Fibroblast of mammary gland (primary cell): ENCODE results near the gene KREMEN2.

Experiments
- DNase-seq: peaks from one replicate; pipeline ENCODE4 v3.0.0-alpha.2; 2010; ENCODE audit warnings: low read depth
- H3K4me3 ChIP-seq: 2 replicates; pipeline ENCODE4 v1.5.1; 2011; ENCODE audit warnings: low read depth, mild to moderate bottlenecking, low read length, moderate library complexity; ENCODE audit not compliant: control insufficient read depth
- TF ChIP-seq, protein P1 (sequence below): conservative IDR thresholded peaks from 2 replicates; pipeline ENCODE4 v1.5.1; 2011; ENCODE audit warnings: low read depth, low read length, inconsistent platforms; ENCODE audit not compliant: control insufficient read depth, insufficient read depth

Gene KREMEN2

DNA sequence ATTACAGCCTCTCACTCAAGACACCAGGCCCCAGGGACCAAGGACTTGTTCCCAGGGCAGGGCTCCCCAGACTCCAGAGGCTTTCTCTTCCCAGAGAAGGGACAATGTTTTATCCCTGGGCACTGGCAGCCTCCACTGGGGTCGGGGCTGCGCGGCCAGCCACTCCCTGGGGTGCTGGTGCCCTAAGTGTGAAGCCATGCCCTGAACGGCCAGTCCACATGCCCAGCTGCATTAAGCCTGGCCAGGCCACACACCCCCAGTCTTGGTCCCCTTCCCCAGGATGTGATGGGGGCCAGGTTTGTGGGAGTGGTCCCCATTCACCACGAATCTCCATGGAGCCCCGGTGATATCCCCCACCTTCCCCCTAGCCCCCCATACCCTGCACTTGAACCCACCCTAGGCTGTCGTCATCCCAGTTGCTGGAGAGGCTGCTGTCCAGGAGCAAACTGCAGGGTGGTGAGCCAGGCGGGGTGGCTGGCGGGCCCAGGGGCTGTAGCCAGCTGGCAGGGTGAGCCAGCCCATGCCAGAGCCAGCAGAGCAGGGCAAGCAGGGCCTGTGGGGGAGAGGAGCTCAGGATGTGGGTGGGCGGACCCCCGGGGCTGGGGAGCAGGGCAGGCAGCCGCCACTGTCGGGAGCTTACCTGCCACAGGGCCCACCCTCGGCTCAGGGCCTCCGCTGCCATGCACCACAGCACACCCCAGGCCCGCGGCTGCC, 9.7 kb downstream of the KREMEN2 start:
- TF ChIP-seq, protein P1, sequence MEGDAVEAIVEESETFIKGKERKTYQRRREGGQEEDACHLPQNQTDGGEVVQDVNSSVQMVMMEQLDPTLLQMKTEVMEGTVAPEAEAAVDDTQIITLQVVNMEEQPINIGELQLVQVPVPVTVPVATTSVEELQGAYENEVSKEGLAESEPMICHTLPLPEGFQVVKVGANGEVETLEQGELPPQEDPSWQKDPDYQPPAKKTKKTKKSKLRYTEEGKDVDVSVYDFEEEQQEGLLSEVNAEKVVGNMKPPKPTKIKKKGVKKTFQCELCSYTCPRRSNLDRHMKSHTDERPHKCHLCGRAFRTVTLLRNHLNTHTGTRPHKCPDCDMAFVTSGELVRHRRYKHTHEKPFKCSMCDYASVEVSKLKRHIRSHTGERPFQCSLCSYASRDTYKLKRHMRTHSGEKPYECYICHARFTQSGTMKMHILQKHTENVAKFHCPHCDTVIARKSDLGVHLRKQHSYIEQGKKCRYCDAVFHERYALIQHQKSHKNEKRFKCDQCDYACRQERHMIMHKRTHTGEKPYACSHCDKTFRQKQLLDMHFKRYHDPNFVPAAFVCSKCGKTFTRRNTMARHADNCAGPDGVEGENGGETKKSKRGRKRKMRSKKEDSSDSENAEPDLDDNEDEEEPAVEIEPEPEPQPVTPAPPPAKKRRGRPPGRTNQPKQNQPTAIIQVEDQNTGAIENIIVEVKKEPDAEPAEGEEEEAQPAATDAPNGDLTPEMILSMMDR: no peak
- H3K4me3 ChIP-seq: no peak overlapping the region
- DNase-seq: no peak

DNA sequence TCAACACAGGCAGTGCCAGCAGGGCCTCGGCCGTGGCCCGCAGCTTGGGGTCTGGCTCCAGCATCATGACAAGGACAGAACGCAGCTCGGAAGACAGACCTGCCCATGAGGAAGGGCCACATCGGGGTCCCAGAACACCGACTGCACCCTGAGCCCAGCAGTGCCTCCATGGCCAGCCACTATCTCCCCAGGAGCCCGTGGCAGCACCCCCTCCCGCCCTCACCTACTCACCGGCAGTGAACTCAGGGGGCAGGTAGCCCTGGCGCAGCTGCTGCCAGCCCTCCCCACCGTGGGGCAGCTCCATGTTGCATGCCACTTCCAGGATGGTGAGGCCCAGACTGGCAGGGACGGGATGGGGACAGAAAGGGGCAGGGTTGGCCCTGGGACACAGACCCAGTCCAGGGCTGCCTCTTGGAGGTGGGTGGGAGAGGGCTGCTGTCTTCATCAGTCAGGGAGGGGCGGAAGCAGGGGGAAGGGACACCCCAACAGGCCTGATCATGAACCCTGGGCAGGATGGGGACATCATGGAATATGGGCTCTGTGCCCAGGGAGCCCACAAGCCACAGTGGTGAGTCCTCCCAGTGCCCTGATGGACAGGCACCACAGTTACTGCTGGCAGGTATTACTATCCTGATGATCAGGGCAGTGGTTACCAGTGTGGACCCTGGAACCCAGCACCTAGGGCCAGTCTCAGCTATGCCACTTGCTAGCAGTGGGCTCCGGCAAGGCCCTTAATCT, 10.4 kb downstream of the KREMEN2 start:
- TF ChIP-seq, protein P1: no peak
- no peak for DNase-seq
- H3K4me3 ChIP-seq: no peak overlapping the region

DNA sequence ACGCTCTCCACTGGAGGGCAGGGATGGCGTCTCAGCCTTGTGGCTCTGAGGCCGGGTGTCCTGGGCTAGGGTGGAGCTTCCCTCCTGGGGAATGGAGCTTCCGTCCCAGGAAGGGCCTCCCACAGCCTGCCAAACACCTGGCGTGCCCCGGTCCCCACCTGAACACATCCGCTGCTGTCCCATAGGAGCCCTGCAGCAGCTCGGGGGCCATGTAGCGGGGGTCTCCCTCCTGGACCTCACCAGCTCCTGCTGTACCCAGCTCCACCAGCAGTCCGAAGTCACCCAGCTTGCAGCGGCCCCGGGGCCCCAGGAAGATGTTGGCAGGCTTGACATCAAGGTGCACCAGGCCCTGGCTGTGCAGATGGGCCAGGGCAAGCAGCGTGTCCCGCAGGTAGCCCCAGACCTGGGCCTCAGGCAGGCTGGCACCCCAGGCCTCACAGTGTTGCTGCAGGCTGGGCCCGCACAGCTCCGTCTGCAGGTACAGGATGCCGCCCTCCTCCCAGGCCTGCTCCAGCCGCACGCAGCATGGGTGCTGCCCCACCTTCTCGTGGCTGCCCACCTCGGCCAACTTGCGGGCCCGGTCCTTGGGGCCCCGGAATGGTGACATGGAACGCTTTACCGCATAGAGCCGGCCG, 11.2 kb downstream of the KREMEN2 start:
- no peak for DNase-seq
- TF ChIP-seq, protein P1: no peak
- H3K4me3 ChIP-seq: no peak overlapping the region

DNA sequence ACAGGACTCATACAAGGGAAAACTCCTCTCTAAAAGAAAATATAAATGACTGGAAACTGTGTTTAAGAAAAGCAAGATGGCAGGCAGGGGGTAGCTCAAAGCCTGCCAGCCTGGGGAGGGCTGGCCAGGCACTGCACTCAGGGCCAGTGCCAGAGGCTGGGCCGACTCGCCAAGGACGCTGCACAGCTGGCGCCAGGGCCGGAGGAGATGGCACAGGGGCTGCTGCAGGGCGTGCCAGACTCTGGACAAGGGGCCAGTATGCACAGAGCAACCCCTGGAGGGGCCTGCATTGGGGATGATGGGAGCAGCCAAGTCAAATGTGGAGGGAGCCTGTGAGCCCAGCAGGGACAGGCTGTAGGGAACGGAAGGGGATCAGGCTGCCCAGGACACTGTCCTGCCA, 12.1 kb downstream of the KREMEN2 start:
- TF ChIP-seq, protein P1: no peak
- no peak overlapping the region for H3K4me3 ChIP-seq
- no peak for DNase-seq

DNA sequence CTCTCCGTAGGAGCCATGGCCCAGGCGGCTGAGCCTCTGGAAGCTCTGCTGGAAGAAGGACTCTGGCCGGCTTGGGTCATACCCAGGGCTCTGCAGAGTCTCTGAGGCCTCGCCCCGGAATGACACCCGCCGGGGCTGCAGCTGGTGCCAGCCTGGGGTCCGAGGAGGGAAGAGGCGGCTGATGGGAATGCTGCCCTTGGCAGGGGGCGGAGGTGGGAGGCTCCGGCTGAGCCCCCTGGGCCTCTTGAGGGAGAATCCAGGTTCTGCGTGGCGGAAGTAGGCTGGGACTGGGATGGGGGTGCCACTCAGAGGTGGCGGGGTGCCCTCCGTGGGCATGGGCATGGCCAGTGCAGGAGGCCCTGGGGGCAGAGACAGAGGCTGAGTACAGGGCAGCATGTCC, 12.6 kb downstream of the KREMEN2 start:
- no peak for DNase-seq
- TF ChIP-seq, protein P1: no peak
- H3K4me3 ChIP-seq: no peak overlapping the region

DNA sequence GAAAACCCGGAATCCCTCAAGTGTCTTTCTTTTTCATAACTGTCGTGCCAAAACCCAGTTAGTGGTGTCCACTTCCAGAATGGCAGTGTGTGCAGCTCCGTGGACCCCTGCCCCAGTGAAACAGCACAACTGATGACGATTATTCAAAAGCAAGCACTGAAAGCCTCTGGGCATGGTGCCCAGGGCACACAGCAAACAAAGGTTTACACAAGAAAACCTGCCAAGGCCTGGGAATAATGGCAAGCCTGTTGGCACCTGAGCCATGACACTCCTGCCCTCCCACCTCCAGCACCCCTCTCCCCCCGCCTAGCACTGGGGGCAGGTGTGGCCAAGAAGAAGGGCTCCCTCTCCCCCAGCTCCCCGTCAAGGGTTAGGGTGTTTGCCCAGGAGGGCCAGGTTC, 13.4 kb downstream of the KREMEN2 start:
- no peak for DNase-seq
- no peak overlapping the region for H3K4me3 ChIP-seq
- TF ChIP-seq, protein P1: no peak
